Fibroblast of villous mesenchyme (primary cell): ENCODE measurements around the gene STAM. TPM values are rescaled to one million over a fixed set of nuclear protein-coding genes. Genes with fewer than 3 reads are reported as not detected.
A peak's percentile ranks its signal among the peaks of the same experiment; 100 is the strongest.
"Not testable (repeated sequence)": the region's sequence is repeated elsewhere in the genome, so short reads cannot be mapped to it uniquely, and the experiment has no call there.

Experiments
- DNase-seq: peaks from one replicate; pipeline ENCODE4 v3.0.0-alpha.2; 2010; ENCODE audit warnings: low read depth
- H3K4me3 ChIP-seq: 2 replicates; pipeline ENCODE4 v1.5.1; 2011; ENCODE audit warnings: low read depth, mild to moderate bottlenecking, low read length
- CTCF ChIP-seq: IDR thresholded peaks from 2 replicates; pipeline ENCODE4 v1.5.1; 2012; ENCODE audit warnings: low read depth, mild to moderate bottlenecking, low read length; ENCODE audit not compliant: insufficient read depth
- total RNA-seq: library from RNA; depleted of rRNA; stranded (reverse); fragments of >200 nt; gene quantifications from 2 replicates; pipeline ENCODE4 v1.2.3, GENCODE V29; 2012

Gene STAM
- total RNA-seq, 1 donor, result 46.6 TPM

DNA sequence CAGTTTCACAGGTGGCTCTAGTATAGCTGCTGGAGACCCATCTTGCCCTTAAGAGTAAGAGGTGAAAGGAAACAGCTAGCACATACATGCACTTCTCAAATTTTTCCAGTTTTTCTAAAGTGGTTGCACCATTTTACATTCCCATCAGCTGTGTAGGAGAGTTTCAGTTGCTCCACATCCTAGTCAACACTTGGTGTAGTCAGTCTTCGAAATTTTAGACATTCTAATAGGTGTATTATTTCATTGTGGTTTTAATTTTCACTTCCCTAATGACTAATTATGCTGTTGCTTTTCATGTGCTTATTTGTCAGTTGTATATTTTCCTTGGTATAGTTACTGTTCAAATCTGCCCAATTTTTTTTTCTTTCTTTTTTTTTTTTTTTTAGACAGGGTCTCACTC lies 17.3 kb upstream of the STAM start:
- TF ChIP-seq CTCF, result no peak
- no peak overlapping the region for H3K4me3 ChIP-seq
- DNase-seq, result no peak

GRCh38 chr10:17632590-17632989 lies 11.4 kb upstream of the STAM start:
- H3K4me3 ChIP-seq, DNase-seq: not testable (repeated sequence)

DNA sequence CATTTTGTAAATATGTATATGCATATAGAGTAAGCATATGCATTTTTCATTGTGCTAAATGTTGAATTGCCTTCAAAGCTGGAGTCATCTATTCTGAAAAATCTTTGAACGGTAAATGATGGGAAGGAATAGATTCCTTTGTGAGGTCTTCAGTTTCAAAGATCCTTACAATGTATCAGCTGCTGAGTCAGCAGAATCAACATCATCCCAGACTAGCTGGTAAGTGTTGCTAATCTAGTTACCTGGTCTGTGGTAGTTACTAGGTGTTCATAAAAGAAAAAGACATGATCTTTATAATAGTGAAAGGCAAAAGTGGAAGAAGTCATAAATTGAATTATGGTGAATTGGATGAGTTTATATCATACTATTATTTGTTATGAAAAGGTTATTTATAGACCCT lies 10.6 kb upstream of the STAM start:
- no peak overlapping the region for H3K4me3 ChIP-seq
- TF ChIP-seq CTCF, result no peak
- DNase-seq, result no peak

- DNase-seq, result no peak
- TF ChIP-seq CTCF, result no peak
- H3K4me3 ChIP-seq, result no peak overlapping the region
Observed at GRCh38 chr10:17637869-17638268, 6.1 kb upstream of the STAM start.

GRCh38 chr10:17640331-17640816 lies 3.6 kb upstream of the STAM start:
- no peak for DNase-seq
- no peak overlapping the region for H3K4me3 ChIP-seq
- TF ChIP-seq CTCF, result no peak

- TF ChIP-seq CTCF, result no peak
- H3K4me3 ChIP-seq, result peak overlapping the region; percentile 97
- DNase-seq, result peak; percentile 26
Observed at GRCh38 chr10:17643339-17643754, 604 bp upstream of the STAM start.

DNA sequence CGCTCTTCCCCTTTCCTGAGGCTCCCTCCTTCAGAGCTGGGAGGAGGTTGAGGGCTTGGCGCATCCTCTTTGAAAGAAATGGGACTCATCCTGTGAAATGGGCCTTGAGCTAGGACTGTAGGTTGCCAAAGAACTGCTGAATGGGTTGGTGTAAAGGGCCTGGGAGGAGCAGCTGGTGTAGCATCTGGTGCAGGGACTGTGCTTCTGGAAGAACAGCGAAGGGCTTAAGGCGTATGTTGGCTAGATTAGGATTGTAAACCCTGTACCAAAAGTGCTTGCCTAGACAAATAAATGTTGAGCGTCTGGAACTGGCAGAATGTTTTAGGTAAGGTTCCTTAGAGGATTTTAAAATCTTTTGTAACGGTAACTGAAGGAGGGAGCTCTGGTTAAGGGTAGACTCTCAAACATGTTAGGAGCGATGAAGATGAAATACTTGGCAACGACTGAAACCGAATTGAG lies 563 bp downstream of the STAM start:
- no peak for TF ChIP-seq CTCF
- H3K4me3 ChIP-seq, result peak overlapping the region; percentile 97
- DNase-seq, result no peak
